Measurements from ENCODE around the gene MAP3K1.

Gene MAP3K1

GRCh38 chr5:56898213-56898612, 82.9 kb downstream of the MAP3K1 start:
- no peak overlapping the region for H3K4me3 ChIP-seq (ENCODE audit: insufficient read depth in 1 of 2, low read depth in 1 of 2, low read length in 2 of 2)
- no peak overlapping the region for H2BK12ac ChIP-seq (ENCODE audit: low read length in 2 of 2)
- no peak overlapping the region for H2BK5ac ChIP-seq (ENCODE audit: low read depth, low read length, poor library complexity, severe bottlenecking)
- H3K4me1 ChIP-seq (ENCODE audit: control insufficient read depth, insufficient read depth, low read depth, low read length): peaks cover 1% of the 10 kb centered on the region
- H3K18ac ChIP-seq (ENCODE audit: low read depth in 1 of 2, low read length in 2 of 2): no peak overlapping the region
- peaks cover 0 to 6% of the 10 kb centered on the region in 2 experiments for H3K36me3 ChIP-seq (ENCODE audit: control insufficient read depth in 1 of 2, insufficient read depth in 2 of 2, low read depth in 1 of 2, low read length in 2 of 2)
- no peak overlapping the region for H3K14ac ChIP-seq (ENCODE audit: low read length in 2 of 2)
- no peak overlapping the region for H2BK120ac ChIP-seq (ENCODE audit: low read depth, low read length)
- no peak overlapping the region for H2BK15ac ChIP-seq (ENCODE audit: low read depth, poor library complexity, severe bottlenecking)
- H4K91ac ChIP-seq (ENCODE audit: low read length): no peak overlapping the region
- H2AK5ac ChIP-seq (ENCODE audit: low read length, severe bottlenecking): no peak overlapping the region
- peaks cover 5% of the 10 kb centered on the region for H3K79me1 ChIP-seq (replicated peaks; ENCODE audit: low read length, poor library complexity, severe bottlenecking)
- H3K23ac ChIP-seq (ENCODE audit: low read length in 2 of 2): no peak overlapping the region
- 90% methylated on average over 3 of the region's 4 CpGs for WGBS
- no peak overlapping the region for H3K4me2 ChIP-seq (ENCODE audit: low read length, poor library complexity, severe bottlenecking)
- H3K27ac ChIP-seq (ENCODE audit: low read length, poor library complexity, severe bottlenecking): no peak overlapping the region
- no peaks in the 10 kb centered on the region for H3K27me3 ChIP-seq (ENCODE audit: control insufficient read depth in 1 of 2, insufficient read depth in 1 of 2, low read length in 2 of 2)
- H3K4ac ChIP-seq (ENCODE audit: low read depth in 1 of 2, low read length in 2 of 2): no peak overlapping the region
- H3K9me3 ChIP-seq (ENCODE audit: control insufficient read depth, low read length): no peaks in the 10 kb centered on the region
- H3K9ac ChIP-seq (ENCODE audit: low read length): no peak overlapping the region
- no peak overlapping the region for H2AFZ ChIP-seq (ENCODE audit: low read depth, low read length)
- DNase-seq: no peak
- H4K8ac ChIP-seq (ENCODE audit: low read length): no peak overlapping the region

- H3K27me3 ChIP-seq (ENCODE audit: control insufficient read depth in 1 of 2, insufficient read depth in 1 of 2, low read length in 2 of 2): no peaks in the 10 kb centered on the region
- peaks cover 2% of the 10 kb centered on the region for H3K79me1 ChIP-seq (replicated peaks; ENCODE audit: low read length, poor library complexity, severe bottlenecking)
- 45% methylated on average over 3 of the region's 4 CpGs for WGBS
Observed at GRCh38 chr5:56900395-56900794, 85.0 kb downstream of the MAP3K1 start.

GRCh38 chr5:56900858-56901578, 85.7 kb downstream of the MAP3K1 start:
- H3K4ac ChIP-seq (ENCODE audit: low read depth in 1 of 2, low read length in 2 of 2): no peak overlapping the region
- no peak overlapping the region for H2AK5ac ChIP-seq (ENCODE audit: low read length, severe bottlenecking)
- 37% methylated on average over 3 of the region's 3 CpGs for WGBS
- no peak overlapping the region for H2BK120ac ChIP-seq (ENCODE audit: low read depth, low read length)
- no peaks in the 10 kb centered on the region for H3K27me3 ChIP-seq (ENCODE audit: control insufficient read depth in 1 of 2, insufficient read depth in 1 of 2, low read length in 2 of 2)
- no peak overlapping the region for H3K18ac ChIP-seq (ENCODE audit: low read depth in 1 of 2, low read length in 2 of 2)
- DNase-seq: peak; percentile 58
- no peak overlapping the region for H3K27ac ChIP-seq (ENCODE audit: low read length, poor library complexity, severe bottlenecking)
- no peaks in the 10 kb centered on the region for H3K36me3 ChIP-seq (ENCODE audit: control insufficient read depth in 1 of 2, insufficient read depth in 2 of 2, low read depth in 1 of 2, low read length in 2 of 2)
- H3K79me1 ChIP-seq (replicated peaks; ENCODE audit: low read length, poor library complexity, severe bottlenecking): peaks cover 2% of the 10 kb centered on the region
- H4K91ac ChIP-seq (ENCODE audit: low read length): no peak overlapping the region
- no peak overlapping the region for H3K23ac ChIP-seq (ENCODE audit: low read length in 2 of 2)
- no peak overlapping the region for H3K4me2 ChIP-seq (ENCODE audit: low read length, poor library complexity, severe bottlenecking)
- H3K4me3 ChIP-seq (ENCODE audit: insufficient read depth in 1 of 2, low read depth in 1 of 2, low read length in 2 of 2): no peak overlapping the region
- H3K14ac ChIP-seq (ENCODE audit: low read length in 2 of 2): no peak overlapping the region
- H3K9me3 ChIP-seq (ENCODE audit: control insufficient read depth, low read length): no peaks in the 10 kb centered on the region
- H4K8ac ChIP-seq (ENCODE audit: low read length): no peak overlapping the region
- no peak overlapping the region for H2BK15ac ChIP-seq (ENCODE audit: low read depth, poor library complexity, severe bottlenecking)
- H3K9ac ChIP-seq (ENCODE audit: low read length): peak overlapping the region; percentile 44
- no peak overlapping the region for H2AFZ ChIP-seq (ENCODE audit: low read depth, low read length)
- H3K4me1 ChIP-seq (ENCODE audit: control insufficient read depth, insufficient read depth, low read depth, low read length): peaks cover 1% of the 10 kb centered on the region
- H2BK12ac ChIP-seq (ENCODE audit: low read length in 2 of 2): no peak overlapping the region
- no peak overlapping the region for H2BK5ac ChIP-seq (ENCODE audit: low read depth, low read length, poor library complexity, severe bottlenecking)

More at GRCh38 chr5:56900395-56900794, 85.0 kb downstream of the MAP3K1 start:
- H3K4me3 ChIP-seq (ENCODE audit: insufficient read depth in 1 of 2, low read depth in 1 of 2, low read length in 2 of 2): no peak overlapping the region
- no peak overlapping the region for H2BK15ac ChIP-seq (ENCODE audit: low read depth, poor library complexity, severe bottlenecking)
- no peaks in the 10 kb centered on the region for H3K9me3 ChIP-seq (ENCODE audit: control insufficient read depth, low read length)
- H3K4ac ChIP-seq (ENCODE audit: low read depth in 1 of 2, low read length in 2 of 2): no peak overlapping the region
- no peak overlapping the region for H3K14ac ChIP-seq (ENCODE audit: low read length in 2 of 2)
- no peak overlapping the region for H3K23ac ChIP-seq (ENCODE audit: low read length in 2 of 2)
- H2AK5ac ChIP-seq (ENCODE audit: low read length, severe bottlenecking): no peak overlapping the region
- no peak overlapping the region for H4K8ac ChIP-seq (ENCODE audit: low read length)
- no peak overlapping the region for H3K4me2 ChIP-seq (ENCODE audit: low read length, poor library complexity, severe bottlenecking)
- H2BK12ac ChIP-seq (ENCODE audit: low read length in 2 of 2): no peak overlapping the region
- no peak overlapping the region for H2BK120ac ChIP-seq (ENCODE audit: low read depth, low read length)
- DNase-seq: peak; percentile 59
- no peak overlapping the region for H3K18ac ChIP-seq (ENCODE audit: low read depth in 1 of 2, low read length in 2 of 2)
- H3K4me1 ChIP-seq (ENCODE audit: control insufficient read depth, insufficient read depth, low read depth, low read length): peaks cover 1% of the 10 kb centered on the region
- H3K36me3 ChIP-seq (ENCODE audit: control insufficient read depth in 1 of 2, insufficient read depth in 2 of 2, low read depth in 1 of 2, low read length in 2 of 2): no peaks in the 10 kb centered on the region
- H4K91ac ChIP-seq (ENCODE audit: low read length): no peak overlapping the region
- no peak overlapping the region for H2BK5ac ChIP-seq (ENCODE audit: low read depth, low read length, poor library complexity, severe bottlenecking)
- no peak overlapping the region for H3K27ac ChIP-seq (ENCODE audit: low read length, poor library complexity, severe bottlenecking)
- H3K9ac ChIP-seq (ENCODE audit: low read length): peak overlapping the region; percentile 44
- no peak overlapping the region for H2AFZ ChIP-seq (ENCODE audit: low read depth, low read length)

GRCh38 chr5:56908942-56909293, 93.6 kb downstream of the MAP3K1 start:
- H3K23ac ChIP-seq (ENCODE audit: low read length in 2 of 2): no peak overlapping the region
- WGBS: 7% methylated on average over 19 of the region's 19 CpGs
- peak overlapping the region; percentile 78 to 86 for H3K4me3 ChIP-seq (ENCODE audit: insufficient read depth in 1 of 2, low read depth in 1 of 2, low read length in 2 of 2)
- H4K8ac ChIP-seq (ENCODE audit: low read length): peak overlapping the region; percentile 96
- H3K27me3 ChIP-seq (ENCODE audit: control insufficient read depth in 1 of 2, insufficient read depth in 1 of 2, low read length in 2 of 2): no peaks in the 10 kb centered on the region
- DNase-seq: no peak
- H2AK5ac ChIP-seq (ENCODE audit: low read length, severe bottlenecking): no peak overlapping the region
- peak overlapping the region; percentile 69 for H3K4me2 ChIP-seq (ENCODE audit: low read length, poor library complexity, severe bottlenecking)
- no peaks in the 10 kb centered on the region for H3K79me1 ChIP-seq (replicated peaks; ENCODE audit: low read length, poor library complexity, severe bottlenecking)
- H4K91ac ChIP-seq (ENCODE audit: low read length): no peak overlapping the region
- peak overlapping the region; percentile 15 for H2BK5ac ChIP-seq (ENCODE audit: low read depth, low read length, poor library complexity, severe bottlenecking)
- no peak overlapping the region for H3K14ac ChIP-seq (ENCODE audit: low read length in 2 of 2)
- H3K27ac ChIP-seq (ENCODE audit: low read length, poor library complexity, severe bottlenecking): peak overlapping the region; percentile 63
- no peak overlapping the region for H2BK15ac ChIP-seq (ENCODE audit: low read depth, poor library complexity, severe bottlenecking)
- H3K4me1 ChIP-seq (ENCODE audit: control insufficient read depth, insufficient read depth, low read depth, low read length): peaks cover 3% of the 10 kb centered on the region
- no peak overlapping the region for H2BK12ac ChIP-seq (ENCODE audit: low read length in 2 of 2)
- peak overlapping the region; percentile 93 for H3K9ac ChIP-seq (ENCODE audit: low read length)
- H2BK120ac ChIP-seq (ENCODE audit: low read depth, low read length): peak overlapping the region; percentile 50
- H2AFZ ChIP-seq (ENCODE audit: low read depth, low read length): peak overlapping the region; percentile 97
- peak overlapping the region; percentile 26 to 99 for H3K18ac ChIP-seq (ENCODE audit: low read depth in 1 of 2, low read length in 2 of 2)
- H3K4ac ChIP-seq (ENCODE audit: low read depth in 1 of 2, low read length in 2 of 2): no peak overlapping the region
- H3K36me3 ChIP-seq (ENCODE audit: control insufficient read depth in 1 of 2, insufficient read depth in 2 of 2, low read depth in 1 of 2, low read length in 2 of 2): no peaks in the 10 kb centered on the region
- H3K9me3 ChIP-seq (ENCODE audit: control insufficient read depth, low read length): no peaks in the 10 kb centered on the region
